ENCODE results near the gene HOXA7.

DNA sequence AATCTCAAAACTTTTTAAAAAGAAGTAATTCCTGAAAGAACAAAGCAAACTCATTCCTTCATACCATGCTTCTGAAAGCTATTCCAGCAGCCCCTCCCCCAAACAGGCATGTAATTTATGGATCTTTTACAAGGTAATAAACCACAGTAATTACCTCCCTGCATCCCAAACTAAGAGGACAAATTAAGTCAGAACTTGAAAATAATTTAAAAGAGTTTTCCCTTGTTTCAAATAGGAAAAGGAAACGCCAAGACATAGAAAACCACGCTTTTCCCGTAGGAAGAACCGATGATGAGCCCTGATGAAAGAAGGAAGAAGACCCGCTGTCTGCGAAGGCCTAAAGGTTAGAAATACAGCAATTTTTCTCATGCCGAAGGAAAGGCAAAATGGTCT is 34.8 kb downstream of the HOXA7 start:
- TF ChIP-seq POLR2AphosphoS5 (IDR thresholded peaks at IDR 0.05; ENCODE audit: insufficient read depth, low read depth, low read length) (no peak), EZH2 (IDR thresholded peaks at IDR 0.05; ENCODE audit: borderline replicate concordance, low read depth, low read length, severe bottlenecking) (no peak), MYC (IDR thresholded peaks at IDR 0.05; ENCODE audit: low read depth, low read length) (no peak)
- TF ChIP-seq, protein P1, sequence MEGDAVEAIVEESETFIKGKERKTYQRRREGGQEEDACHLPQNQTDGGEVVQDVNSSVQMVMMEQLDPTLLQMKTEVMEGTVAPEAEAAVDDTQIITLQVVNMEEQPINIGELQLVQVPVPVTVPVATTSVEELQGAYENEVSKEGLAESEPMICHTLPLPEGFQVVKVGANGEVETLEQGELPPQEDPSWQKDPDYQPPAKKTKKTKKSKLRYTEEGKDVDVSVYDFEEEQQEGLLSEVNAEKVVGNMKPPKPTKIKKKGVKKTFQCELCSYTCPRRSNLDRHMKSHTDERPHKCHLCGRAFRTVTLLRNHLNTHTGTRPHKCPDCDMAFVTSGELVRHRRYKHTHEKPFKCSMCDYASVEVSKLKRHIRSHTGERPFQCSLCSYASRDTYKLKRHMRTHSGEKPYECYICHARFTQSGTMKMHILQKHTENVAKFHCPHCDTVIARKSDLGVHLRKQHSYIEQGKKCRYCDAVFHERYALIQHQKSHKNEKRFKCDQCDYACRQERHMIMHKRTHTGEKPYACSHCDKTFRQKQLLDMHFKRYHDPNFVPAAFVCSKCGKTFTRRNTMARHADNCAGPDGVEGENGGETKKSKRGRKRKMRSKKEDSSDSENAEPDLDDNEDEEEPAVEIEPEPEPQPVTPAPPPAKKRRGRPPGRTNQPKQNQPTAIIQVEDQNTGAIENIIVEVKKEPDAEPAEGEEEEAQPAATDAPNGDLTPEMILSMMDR (IDR thresholded peaks at IDR 0.05; ENCODE audit: extremely low read depth in 1 of 2, insufficient read depth in 1 of 2, low read depth in 1 of 2, low read length in 2 of 2) = no peak
